Measurements from ENCODE around the gene OLFML2A.
"Not testable (repeated sequence)": the region's sequence is repeated elsewhere in the genome, so short reads cannot be mapped to it uniquely, and the experiment has no call there.

Gene OLFML2A

GRCh38 chr9:124831642-124832364 lies 54.9 kb downstream of the OLFML2A start:
- DNase-seq = no peak

- no peak for DNase-seq
Measured at GRCh38 chr9:124834591-124834990, 57.7 kb downstream of the OLFML2A start.

DNA sequence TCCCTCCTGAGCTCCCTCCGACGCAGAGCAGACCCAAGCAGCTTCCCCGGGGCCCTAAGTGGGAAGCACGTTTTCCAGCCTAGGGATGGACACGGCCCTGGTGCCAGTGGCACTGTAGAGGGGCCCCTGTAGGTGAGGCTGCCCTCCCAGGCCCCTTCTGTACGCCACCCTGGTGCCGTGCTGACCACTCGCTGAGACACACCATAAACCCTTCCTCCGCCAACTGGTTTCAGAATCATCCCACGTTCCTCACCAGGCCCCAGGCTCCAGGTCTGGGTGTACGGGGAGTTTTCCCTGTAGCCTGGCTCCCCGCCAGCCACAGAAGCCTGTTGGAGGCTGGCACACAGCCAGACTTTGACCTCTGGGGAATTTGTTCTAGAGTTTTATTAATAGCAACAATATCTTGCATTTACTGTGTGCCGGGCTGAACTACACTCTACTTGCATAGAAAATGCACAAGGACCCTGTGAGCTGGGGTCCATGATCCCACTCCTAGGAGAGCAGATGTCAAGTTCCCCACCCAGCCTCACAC lies 58.2 kb downstream of the OLFML2A start:
- no peak for DNase-seq

DNA sequence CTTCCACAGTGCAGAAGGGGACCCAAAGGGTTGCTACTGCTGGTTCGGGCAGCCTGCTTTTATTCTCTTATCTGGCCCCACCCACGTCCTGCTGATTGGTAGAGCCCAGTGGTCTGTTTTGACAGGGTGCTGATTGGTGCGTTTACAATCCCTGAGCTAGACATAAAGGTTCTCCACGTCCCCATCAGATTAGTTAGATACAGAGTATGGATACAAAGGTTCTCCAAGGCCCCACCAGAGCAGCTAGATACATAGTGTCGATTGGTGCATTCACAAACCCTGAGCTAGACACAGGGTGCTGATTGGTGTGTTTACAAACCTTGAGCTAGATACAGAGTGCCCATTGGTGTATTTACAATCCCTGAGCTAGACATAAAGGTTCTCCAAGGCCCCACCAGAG lies 61.2 kb downstream of the OLFML2A start:
- DNase-seq = not testable (repeated sequence)

- DNase-seq = not testable (repeated sequence)
Measured at GRCh38 chr9:124838567-124839275, 61.8 kb downstream of the OLFML2A start.

GRCh38 chr9:124839612-124840299 lies 62.8 kb downstream of the OLFML2A start:
- DNase-seq = no peak

GRCh38 chr9:124840300-124840833 lies 63.4 kb downstream of the OLFML2A start:
- DNase-seq = no peak

- DNase-seq = no peak
Measured at GRCh38 chr9:124841075-124841821, 64.3 kb downstream of the OLFML2A start.

DNA sequence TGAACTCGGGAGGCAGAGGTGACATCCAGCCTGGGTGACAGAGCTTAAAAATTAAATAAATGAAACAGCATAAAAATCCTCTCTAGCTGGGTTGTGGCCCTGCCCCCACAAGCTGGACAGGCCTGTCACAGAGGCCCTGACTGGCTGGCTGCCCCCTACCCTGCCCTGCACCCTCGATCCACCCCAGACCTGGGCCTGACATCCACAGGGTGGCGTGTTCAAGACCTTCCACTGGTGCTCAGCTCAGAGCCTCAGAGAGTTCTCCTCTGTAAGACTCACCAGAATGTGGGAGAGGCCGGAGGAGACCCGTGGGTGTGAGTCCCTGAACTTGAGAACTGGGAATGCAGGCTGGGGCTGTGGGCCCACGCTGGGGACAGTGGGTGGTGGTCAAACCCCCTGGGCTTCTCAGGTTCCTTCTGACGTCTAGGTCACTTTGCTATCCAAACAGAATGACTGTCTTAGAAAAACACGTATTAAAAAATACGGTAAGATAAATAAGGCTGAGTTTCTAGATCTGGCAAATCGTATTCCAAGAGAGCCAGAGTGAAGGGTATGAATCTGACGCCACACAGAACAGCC lies 66.6 kb downstream of the OLFML2A start:
- DNase-seq = no peak

DNA sequence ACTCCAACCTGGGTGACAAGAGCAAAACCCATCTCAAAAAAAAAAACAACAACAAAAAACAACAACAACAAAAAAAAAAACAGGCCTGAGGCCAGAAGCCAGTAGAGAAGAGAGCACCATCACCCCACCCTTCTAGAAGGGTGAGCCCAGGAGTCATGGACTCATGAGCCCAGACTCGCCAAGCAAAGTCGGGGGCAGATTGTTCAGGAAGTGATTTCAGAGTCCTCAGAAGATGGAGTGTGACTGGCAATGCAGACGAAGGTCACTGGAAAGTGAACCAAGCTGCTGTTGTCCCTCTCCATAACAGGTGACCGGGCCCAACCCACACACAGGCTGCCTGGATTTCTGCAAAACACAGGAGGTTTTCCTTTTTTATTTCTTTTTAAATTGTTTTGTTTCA lies 67.4 kb downstream of the OLFML2A start:
- no peak for DNase-seq

- DNase-seq = not testable (repeated sequence)
Measured at GRCh38 chr9:124846467-124846866, 69.5 kb downstream of the OLFML2A start.

DNA sequence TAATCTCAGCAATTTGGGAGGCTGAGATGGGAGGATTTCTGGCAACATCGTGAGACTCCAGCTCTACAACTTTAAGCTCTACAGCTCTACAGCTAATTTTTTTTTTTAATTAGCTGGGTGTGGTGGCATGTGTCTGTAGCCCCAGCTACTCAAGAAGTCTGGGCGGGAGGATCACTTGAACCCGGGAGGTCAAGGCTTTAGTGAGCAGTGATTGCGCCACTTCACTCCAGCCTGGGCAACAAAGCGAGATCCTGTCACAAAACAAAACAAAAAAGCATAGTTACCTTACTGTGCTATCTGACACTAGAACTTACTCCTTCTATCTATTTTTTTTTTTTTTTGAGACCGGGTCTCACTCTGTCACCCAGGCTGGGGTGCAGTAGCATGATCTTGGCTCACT lies 70.0 kb downstream of the OLFML2A start:
- no peak for DNase-seq

- DNase-seq = no peak
Measured at GRCh38 chr9:124849801-124850200, 72.9 kb downstream of the OLFML2A start.

DNA sequence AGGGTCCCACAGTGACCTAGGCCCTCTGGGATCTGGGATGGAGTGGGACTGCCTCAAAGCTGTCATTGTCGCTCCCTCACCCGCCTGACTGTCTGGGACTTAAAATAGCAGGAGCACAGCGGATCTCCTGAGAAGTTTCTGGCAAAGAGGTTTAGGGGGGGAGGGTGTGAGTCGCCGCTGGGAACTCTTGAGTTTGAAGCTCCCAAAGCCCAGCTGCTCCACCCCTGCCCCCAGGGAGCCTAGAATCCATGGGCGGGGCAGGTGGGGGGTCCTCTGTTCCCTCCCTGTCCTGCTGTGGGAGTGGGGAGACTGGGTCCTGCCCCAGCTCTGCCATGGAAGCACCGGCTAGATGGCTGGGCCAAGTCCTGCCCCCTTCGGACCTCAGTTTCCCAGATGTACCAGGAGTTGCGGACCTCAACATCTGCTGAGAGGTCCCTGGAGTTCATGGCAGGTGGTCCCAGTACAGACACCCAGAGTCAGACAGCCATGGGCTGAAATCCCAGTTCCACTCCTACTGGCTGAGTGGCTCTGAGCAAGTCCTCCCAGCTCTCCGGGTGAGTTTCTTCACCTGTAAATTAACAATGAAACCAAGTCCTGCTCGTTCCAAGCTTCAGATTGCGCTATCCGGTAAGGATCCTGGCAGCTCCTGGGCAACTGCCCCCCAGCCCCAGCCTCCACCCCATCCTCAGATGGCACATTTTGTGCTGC lies 75.3 kb downstream of the OLFML2A start:
- no peak for DNase-seq

DNA sequence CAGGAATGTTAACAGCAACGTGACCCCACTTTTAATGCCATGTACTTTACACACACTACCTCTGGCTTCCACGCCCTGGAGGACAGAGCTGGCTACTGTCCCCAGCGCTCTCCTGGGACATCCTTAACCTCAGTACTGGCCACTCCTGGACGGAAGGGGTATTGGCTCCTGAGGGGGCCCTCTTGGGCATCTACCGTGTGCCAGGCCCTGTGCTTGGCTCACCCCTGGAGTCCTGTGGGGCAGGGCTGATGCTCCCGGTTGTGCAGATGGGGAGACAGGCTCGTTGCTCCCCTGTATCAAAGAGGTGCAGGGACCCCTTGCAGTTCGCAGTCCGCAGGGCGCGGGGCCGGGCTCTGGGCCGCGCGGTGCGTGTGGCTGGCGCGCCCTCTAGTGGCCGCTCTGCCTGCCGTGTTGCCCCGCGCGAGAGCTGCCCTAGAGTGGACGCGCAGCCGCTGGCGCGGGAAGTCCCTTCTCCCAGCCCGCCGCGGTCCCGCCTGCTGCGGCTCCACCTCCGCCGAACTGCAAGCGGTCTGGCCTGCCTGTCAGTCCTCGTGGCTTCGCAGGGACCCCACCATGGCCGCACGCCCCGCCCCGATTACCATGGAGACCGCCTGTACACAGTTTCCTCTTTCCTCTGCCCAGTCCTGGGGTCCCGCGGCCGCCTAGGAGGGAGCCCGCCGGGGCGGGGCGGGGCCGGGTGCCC lies 76.0 kb downstream of the OLFML2A start, which contains the start of gene WDR38:
TSS of gene WDR38 (plus strand) at position 632 of the 703 bp plus-strand sequence. CDS start 72 bp downstream, outside the sequence.
- peak; percentile 60 to 75 for DNase-seq

- no peak for DNase-seq
Measured at GRCh38 chr9:124853605-124854143, 76.7 kb downstream of the OLFML2A start.

- DNase-seq = no peak
Measured at GRCh38 chr9:124854161-124854560, 77.2 kb downstream of the OLFML2A start.

GRCh38 chr9:124854822-124855221 lies 77.9 kb downstream of the OLFML2A start:
- no peak for DNase-seq

GRCh38 chr9:124855566-124855943 lies 78.6 kb downstream of the OLFML2A start:
- no peak for DNase-seq
